GM11168 (cell line): Measurements from ENCODE around the gene IL19.

Experiments used
- in situ Hi-C: fragments of 300-500 bp; cut with MboI; formaldehyde crosslinking; loops from one replicate; pipeline ENCODE4 v1.12.0; 2022; ENCODE audit warnings: low sequenced_read_pairs; ENCODE audit not compliant: unreplicated experiment

Gene IL19, protein sequence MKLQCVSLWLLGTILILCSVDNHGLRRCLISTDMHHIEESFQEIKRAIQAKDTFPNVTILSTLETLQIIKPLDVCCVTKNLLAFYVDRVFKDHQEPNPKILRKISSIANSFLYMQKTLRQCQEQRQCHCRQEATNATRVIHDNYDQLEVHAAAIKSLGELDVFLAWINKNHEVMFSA

DNA sequence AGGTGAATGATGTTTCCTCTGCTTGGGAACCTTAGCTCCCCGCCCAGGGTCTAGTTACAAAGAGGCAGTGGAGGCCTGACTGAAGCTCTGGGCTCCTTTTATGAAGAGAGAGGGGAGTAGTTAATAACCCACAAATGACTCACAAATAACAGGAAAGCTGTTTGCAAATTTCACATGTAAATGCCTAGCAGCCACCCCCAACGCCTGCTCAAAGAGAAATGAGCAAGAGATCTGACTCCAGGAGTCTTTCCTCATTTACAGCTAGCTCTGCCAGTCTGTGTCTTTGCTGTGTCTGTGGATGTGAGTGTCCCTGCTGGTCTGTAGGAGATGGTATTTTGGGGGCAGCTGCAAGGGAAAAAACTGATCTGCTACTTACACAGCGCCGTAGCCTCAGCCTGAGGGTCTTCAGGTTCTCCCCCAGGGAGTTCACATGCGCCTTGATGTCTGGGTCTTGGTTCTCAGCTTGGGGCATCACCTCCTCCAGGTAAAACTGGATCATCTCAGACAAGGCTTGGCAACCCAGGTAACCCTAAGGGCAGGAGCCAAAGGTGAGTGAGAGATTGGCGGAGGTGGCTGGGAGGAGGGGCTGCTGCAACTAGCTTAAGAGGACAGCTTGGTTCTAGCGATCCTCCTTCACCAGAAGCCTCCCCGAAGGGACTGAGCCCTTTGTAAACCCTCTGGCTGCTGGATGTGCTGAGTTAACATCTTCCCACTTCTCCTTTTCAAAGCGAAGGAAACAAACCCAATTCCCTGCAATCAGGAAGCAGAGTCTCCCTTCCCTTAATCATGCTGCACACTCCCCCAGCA lies at the start of gene IL19:
TSS of gene IL19 (plus strand) at position 243 of the 807 bp plus-strand sequence. CDS start 65,890 bp downstream, outside the sequence.
- in situ Hi-C loops, result no loop called here

DNA sequence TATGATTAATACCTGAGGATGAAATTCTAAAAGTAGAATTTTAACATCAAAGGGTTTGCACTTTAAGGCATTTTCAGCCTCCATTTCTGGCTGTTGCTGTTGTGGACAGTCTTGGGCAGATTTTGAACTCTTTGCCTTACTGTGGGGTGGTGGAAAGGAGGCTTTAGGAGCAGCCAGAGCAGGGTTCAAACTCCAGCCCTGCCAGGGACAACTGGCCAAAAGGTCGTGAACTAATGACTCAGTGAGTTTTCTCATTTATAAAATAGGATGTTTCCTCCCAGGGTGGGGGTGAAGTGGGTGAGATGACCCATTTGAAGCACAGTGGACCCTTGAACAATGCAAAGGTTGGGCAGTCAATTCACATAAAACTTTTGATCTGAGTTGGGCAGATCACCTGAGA lies 49.1 kb upstream of the IL19 start:
- in situ Hi-C loops, result no loop called here

DNA sequence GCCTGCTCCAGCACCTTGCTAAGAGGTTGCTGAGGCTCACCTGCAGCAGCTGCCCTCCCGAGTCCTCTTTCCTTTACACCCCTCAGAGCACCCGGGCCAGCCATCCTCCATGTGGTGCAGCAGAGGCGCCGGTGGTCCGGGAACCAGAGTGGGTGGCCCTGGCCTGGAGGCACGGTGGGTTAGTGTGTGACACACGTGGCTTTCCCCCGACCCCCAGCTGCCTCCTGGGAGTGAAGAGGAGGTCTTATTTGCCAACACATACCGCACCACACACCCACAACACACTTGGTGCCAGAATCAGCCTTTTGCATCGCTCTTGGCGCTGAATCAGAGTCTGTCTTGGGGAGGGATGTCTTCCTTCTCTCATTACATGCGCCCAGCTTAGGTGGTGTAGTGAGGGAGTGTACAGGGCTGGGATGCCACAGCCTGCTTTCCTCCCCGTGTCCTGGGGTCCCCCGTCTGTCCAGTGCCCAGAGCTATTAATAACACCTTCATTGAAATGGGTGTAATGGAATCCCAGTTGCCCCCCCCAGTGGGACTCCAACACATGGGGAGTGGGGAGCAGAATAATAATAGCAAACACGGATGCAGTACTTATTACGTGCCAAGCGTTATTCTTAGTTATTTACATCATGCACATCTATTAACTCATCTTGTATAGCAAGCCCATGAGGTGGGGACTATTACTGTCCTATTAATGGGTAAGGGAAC lies 47.7 kb upstream of the IL19 start:
- in situ Hi-C loops, result no loop called here

DNA sequence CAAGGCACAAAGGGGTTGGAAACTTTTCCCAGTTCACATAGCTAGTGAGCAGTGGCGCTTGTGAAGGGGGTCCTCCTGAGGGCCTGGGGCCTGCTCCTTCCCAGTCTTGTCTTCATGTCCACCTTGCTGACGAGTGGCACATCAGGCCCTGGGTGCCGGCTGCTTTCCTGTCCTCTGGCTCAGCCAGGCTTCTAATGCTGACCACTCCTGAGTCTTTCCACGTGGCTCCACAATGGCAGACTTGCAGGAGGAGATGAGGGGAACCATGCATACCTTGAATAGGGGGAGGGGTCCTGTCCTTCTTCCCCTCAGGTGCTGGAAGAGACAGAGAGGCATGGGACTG lies 47.1 kb upstream of the IL19 start:
- in situ Hi-C loops, result no loop called here

DNA sequence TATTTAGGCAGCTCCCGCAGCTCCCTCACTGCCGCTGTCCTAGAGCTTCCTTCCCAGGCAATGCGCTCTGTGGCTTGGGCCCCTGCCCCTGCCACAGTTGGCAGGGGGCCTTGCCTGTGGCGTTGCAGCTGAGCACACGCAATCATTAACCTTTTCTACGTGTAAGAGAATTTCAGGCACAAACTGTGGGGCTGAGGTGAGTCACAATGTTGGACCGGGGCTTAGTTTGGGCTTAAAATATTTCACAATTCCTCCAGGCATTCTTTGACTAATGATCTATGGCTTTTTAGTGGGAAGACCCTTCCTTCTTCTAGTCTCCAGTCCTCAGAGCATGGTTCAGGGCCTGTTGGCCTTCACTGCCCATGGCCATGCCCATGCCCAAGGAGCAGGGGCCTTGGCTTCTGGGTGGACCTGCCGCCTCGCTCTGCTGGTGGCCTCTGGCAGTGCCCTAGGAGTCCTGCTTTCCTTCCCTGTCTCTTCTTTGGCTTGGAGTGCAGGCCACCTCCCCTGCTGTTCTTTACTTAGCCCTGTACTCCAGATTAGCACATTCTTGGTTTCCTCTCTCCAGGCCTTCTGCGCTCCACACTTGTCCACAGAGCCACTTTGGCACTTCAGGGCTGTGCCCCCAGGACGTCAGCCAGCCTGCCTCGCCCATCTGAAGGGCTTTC lies 46.6 kb upstream of the IL19 start:
- in situ Hi-C loops, result no loop called here

DNA sequence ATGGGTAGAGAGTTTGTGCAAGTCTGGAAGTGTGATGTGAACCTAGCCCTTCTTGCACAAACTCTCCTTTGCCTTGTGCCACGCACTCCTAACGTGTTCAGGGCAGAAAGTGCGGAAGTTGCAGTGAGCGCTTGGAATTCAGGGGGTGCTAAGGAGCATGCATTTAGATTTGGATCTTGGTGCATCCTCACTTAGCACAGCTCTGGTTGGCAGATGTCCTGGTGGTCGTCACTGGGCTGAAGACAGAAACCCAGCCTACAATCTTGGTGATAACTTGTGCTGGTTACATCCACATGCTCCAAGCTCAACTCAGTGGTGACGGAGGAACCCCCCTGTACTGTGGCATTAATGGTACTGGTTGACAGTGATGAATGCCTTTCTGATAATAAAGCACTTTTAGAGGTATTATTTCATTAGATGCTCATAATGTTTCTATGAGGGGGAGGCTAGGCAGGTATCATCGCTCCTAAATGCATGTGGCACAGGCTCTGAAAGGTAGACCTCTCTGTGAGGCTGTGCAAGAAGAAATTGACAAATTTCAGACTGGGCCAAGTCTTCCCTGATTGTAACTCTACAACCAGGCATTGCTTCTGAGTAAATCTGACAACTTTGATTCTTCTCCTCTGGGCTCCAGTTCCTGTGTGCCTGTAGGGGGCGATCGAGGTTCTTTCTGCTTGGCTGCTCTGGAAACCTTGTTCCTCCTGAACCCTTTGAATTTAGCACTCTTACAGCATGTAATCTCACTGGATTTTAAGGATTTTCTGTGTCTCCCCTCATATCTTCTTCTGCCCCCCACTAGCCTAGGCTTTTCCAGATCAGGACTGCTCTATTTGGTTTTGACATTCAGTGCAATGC lies 45.2 kb upstream of the IL19 start:
- in situ Hi-C loops, result loop anchor here (5.0 kb wide), 1 partner anchor 257 kb away; no protein-coding TSS in a partner anchor

DNA sequence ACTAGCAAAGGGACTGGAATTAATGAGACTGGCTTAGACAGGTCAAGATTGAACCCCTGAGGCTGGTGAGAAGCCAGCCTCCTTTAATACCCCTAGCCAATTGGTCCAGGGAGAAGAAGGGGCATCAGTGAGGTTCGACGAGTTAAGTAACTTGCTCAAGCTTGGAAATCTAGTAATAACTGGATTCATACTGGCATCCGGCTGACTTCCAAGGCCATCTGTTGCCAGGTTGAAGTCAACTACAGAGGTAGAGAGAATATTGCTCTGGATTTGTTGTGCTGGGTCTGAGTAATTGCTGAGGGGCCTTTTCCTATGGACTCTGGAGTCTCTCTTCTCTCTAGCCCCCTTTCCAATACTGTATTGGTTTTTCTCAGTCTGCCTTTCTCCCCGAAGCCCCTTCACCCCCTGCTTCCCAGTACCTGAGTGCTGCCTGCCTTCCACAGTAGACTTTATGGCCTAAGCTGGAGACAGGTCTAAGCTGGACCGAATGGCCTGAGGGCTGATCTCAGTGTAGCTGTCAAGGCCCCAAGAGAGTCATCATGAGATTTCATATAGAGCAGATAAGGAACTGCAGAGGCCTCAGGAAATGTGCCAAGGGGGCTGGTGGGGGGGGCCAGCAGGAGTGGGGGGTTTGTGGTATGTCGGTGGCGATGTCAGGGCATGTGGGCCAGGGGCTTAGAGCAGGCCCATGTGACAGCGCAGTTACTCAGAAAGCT lies 42.4 kb upstream of the IL19 start:
- in situ Hi-C loops, result loop anchor here (5.0 kb wide), 1 partner anchor 254 kb away; no protein-coding TSS in a partner anchor

DNA sequence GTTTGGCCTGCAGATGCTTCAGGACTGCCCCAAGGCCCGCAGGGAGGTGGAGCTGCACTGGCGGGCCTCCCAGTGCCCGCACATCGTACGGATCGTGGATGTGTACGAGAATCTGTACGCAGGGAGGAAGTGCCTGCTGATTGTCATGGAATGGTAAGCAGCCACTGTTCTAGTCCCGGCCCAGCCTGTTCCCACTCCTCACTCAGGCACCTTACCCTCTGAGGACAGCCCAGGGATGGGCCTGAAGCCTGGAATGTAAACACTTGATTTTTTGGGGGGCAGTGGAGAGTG lies 41.9 kb upstream of the IL19 start:
- in situ Hi-C loops, result loop anchor here (5.0 kb wide), 1 partner anchor 254 kb away; no protein-coding TSS in a partner anchor

DNA sequence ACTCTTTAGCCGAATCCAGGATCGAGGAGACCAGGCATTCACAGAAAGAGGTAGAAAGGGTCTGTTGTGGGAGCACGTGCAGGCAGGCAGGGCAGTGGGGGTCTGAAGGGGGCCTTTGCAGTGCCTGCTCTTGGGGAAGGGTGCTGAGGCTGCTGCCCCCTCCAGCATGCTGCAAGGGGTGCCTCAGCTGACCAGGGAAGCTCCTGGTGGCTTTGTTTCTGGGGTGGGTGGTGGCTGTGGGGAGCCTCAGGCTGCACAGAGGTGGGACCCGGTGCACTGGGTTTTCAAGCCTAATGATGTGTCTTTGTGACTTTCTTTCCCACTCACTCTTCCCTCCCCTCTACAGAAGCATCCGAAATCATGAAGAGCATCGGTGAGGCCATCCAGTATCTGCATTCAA lies 41.5 kb upstream of the IL19 start:
- in situ Hi-C loops, result loop anchor here (5.0 kb wide), 1 partner anchor 253 kb away; no protein-coding TSS in a partner anchor

DNA sequence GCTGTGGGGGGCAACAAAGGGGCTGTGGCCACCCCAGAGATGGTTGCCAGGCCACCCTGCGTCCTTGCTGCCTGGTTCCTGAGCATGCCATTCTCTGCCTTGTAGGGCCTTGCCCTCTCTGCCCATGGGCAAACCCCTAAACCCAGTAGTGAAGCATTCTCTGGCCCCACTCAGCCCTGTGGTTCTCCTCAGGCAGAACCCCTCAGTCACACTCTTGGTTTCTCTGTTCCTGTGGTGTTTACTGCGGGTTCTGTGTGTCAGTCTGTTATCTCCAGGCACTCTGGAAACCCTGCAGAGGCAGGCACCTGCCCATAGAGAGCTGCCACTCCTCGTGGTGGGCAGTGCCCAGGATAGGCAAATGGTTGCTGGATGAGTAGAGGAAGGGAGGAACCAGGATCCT lies 41.1 kb upstream of the IL19 start:
- in situ Hi-C loops, result loop anchor here (5.0 kb wide), 1 partner anchor 253 kb away; no protein-coding TSS in a partner anchor

DNA sequence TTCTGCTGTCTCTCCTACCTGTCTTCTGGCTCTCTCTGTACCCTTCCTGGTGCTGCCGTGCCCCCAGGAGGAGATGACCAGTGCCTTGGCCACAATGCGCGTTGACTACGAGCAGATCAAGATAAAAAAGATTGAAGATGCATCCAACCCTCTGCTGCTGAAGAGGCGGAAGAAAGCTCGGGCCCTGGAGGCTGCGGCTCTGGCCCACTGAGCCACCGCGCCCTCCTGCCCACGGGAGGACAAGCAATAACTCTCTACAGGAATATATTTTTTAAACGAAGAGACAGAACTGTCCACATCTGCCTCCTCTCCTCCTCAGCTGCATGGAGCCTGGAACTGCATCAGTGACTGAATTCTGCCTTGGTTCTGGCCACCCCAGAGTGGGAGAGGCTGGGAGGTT lies 38.1 kb upstream of the IL19 start:
- in situ Hi-C loops, result loop anchor here (10.0 kb wide), 1 partner anchor 182 kb away; no protein-coding TSS in a partner anchor

DNA sequence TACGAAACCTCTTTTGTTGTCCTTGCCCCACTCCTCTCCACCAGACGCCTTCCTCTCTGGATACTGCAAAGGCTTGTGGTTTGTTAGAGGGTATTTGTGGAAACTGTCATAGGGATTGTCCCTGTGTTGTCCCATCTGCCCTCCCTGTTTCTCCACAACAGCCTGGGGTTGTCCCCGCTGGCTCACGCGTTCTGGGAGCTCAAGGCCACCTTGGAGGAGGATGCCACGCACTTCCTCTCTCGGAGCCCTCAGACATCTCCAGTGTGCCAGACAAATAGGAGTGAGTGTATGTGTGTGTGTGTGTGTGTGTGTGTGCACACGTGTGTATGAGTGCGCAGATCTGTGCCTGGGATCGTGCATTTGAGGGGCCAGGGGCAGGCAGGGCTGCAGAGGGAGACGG lies 37.6 kb upstream of the IL19 start:
- in situ Hi-C loops, result loop anchor here (10.0 kb wide), 1 partner anchor 182 kb away; no protein-coding TSS in a partner anchor

DNA sequence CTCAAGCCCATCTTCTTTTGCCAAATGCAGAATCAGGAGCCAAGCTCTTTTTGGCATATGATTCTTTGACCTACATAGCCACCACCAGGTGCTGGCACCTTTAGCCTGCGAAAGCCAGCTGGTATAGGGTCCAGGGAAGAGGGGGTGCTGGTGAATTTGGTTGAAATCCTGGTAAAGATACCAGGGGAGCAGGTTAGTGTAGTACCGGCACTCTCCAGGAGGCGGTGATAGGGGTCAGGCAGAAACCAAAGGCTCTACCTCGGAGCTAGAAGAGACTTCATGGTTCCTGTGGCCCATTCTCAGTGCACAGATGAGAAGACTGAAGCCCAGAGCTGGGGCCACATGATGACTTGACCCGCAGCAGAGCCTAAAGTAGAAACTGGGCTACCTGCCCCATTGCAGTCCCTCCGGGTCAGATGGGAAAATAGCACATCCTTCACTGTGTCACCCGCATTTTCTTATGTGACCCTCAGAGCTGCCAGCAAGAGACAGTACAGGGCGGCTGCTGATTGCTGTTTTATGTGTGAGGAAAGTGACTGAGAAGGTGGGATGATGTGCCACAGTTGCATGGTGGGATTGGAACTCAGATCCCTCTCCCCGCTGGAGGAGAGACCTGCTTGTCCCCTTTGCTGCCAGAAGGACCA lies 36.0 kb upstream of the IL19 start:
- in situ Hi-C loops, result loop anchor here (5.0 to 10.0 kb wide), 2 partner anchors 53 to 180 kb away; no protein-coding TSS in a partner anchor

DNA sequence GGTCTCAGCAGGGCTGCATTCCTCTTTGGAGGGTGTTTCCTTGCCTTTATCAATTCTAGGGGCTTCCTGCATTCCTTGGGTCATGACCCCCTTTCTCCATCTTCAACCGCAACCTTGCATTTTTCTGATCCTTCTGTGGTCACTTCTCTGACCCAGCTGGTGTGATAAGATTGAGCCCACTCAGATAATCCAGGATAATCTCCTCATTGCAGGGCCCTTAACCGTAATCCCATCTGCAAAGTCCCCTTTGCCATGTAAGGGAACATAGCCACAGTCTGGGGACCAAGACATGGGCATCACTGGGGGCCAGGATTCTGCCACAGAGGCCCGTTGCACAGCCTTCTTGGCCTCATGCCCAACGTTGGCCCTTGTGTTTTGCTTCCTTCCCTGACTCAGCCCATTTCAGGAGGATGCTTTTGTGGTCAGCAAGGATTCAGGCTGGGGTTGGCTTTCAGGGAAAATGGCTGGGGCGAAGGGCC lies 35.0 kb upstream of the IL19 start:
- in situ Hi-C loops, result loop anchor here (5.0 to 10.0 kb wide), 2 partner anchors 52 to 179 kb away; no protein-coding TSS in a partner anchor

DNA sequence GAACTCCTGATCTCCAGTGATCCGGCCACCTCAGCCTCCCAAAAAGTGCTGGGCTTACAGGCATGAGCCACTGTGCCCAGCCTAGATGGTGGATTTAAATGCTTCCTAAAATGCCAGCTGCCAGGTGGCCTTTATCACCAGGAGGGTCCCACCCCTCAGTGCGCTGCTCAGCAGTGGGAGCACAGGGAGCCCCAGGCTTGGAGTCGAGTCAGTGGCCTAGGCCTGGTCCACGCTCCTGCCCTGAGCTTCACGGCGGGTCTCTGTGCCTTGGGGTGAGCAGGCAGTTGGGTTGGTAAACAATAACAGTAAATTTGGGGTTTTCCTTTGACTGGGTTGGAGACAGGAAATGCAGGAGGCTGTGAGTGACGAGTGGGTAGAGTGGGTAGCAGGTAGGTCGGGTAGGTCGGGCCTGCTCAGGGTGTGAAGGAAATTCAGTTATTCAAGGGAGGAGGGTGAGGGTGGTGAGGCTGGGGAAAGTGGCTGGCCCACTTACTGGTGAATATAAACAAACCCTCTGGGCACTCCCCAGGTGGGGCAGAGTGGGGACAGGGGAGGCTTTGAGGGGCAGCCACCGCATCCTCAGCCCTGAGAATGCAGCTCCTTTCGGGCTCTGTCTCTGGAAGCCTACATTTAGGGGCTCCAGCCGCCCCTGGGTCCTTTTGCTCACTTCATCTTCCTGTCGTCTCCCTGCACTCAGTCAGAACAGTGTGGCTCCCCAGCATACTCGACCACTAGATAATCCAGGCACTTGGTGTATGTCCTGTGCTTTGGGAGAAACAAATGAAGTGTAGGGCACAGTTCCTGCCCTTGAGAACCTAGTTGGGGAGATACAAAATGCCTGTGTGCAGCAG lies 33.5 kb upstream of the IL19 start:
- in situ Hi-C loops, result loop anchor here (5.0 to 10.0 kb wide), 2 partner anchors 50 to 178 kb away; no protein-coding TSS in a partner anchor

DNA sequence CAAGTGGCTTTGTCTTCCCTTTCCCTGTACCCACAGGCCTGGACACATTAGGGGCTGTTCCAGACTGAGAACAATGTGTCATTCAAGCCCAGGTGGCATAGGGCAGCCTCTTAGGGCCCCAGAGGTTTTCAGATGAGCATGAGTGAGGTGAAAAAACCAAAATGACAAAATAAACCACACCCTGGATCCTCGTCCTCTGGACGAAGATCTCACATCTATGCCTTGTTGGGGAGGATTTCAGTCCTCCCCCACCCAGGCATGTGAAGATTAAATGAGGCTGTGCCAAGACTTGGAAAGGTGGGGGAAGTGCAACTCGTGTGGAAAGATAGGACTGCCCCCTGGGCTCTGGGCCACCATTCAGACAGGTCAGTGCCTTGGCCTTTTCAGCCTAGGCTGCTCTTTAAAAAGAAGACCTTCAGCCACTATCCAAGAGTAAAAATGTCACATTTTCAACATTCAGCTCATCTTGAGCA lies 32.8 kb upstream of the IL19 start:
- in situ Hi-C loops, result loop anchor here (5.0 to 10.0 kb wide), 2 partner anchors 50 to 177 kb away; no protein-coding TSS in a partner anchor
